ENCODE measurements around the gene TMEM236.

TMEM236 gene

DNA sequence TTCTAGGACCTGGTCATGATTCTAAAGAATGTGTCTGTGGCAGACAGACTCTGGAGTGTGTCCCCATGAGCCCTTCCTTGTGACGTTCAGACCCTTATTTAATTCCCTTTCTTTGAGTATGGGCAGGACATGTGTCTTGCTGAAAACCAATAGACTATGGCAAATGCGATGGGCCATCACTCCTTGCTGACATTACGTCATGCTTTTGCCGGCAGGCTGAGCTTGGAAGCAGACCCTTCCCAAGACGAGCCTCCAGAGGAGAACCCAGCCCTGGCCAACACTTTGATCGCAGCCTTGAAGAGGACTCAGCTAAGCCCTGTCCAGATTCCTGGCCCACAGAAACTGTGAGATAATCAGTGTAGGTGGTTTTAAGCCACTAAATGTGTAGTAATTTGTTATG is 18.4 kb upstream of the TMEM236 start:
- no peak for ATAC-seq
- Mint-ChIP-seq H3K9me3 (no peaks in the 10 kb centered on the region), H3K4me3 (no peak overlapping the region), H3K36me3 (ENCODE audit: low read depth) (no peaks in the 10 kb centered on the region), H3K27me3 (no peaks in the 10 kb centered on the region), H3K27ac (no peak overlapping the region), H3K4me1 (no peaks in the 10 kb centered on the region)
- DNase-seq = no peak

DNA sequence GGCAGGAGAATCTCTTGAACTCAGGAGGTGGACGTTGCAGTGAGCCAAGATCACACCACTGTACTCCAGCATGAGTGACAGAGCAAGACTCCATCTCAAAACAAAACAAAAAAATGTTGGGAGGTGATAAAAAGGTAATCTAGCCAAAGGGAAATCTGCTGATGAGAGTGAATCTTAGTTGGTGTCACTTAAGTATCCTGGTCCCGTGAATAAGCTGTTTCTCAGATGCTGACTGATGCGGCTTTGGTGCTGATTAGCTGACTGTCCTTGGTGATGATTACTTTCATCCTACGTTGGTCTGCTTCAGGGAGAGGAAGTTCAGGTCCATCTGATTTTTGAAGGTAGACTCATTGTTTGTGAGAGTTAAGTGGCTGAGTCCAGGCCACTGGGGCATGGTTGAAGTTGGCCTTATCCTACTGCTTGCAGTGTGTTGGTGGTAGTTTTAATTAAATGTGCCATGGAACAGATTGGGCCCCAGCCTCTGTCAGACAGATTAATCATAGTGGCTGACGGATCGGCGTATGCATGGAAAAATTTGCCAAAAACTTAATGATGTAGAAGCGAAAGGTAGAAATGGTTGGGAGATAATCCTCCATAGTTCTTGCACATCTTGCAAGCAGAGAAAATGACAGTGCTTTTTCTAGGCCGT is 17.4 kb upstream of the TMEM236 start:
- DNase-seq = no peak
- Mint-ChIP-seq H3K4me1 (no peaks in the 10 kb centered on the region), H3K27ac (no peak overlapping the region), H3K27me3 (no peaks in the 10 kb centered on the region), H3K4me3 (no peak overlapping the region), H3K36me3 (ENCODE audit: low read depth) (no peaks in the 10 kb centered on the region), H3K9me3 (no peaks in the 10 kb centered on the region)
- no peak for ATAC-seq

DNA sequence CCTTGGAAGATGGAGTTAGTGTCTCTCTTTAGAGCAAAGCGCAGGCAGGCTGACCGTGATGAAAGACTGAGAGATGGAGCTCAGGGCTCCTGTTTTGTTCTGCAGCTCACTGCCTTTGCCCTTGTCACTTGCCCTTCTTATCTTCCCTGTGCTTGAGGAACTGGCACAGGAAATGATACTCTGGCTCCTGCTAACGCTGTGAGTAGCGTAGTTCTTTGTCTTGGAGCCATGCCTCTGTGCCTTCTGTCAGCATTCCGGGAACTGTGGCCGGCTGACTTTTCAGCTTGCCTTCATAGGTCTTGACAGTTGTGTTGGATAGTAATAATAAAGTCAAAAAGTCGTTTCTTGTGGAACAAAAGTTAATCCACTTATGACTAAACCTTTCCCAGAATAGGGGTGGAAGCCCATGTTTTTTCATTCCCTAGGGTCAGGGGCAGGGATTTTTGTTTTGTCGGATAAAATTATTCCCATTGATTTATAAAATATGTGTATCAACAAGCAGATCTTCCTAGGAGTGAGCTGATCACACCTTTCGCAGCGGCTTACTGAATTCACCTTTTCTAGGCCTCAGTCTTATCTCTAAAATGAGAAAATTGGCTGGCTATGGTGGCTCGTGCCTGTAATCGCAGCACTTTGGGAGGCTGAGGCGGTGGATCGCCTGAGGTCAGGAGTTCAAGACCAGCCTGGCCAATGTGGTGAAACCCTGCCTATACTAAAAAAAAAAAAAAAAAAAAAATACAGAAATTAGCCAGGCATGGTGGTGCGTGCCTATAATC is 16.6 kb upstream of the TMEM236 start:
- Mint-ChIP-seq H3K9me3 (no peaks in the 10 kb centered on the region), H3K36me3 (ENCODE audit: low read depth) (no peaks in the 10 kb centered on the region), H3K27ac (no peak overlapping the region), H3K4me1 (no peaks in the 10 kb centered on the region), H3K4me3 (no peak overlapping the region), H3K27me3 (no peaks in the 10 kb centered on the region)
- DNase-seq (no peak), ATAC-seq (no peak)

DNA sequence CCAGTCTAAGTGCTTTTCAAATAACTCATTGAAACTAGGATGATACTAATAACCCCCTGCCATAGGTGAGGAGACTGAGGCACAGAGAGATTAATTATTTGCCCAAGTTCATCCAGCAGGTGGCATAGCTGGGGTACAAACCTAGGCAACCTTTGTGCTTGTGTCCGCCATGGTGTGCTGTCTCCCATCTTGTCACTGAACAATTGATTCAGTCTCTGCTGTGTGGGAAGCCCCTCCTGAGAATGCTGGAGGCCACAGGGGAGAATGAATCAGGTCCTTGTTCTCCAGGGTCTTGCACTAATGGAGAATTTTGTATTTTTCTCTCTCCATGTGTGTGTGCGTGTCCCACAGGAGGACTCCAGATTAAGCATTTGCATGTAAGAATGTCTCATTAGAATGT is 15.8 kb upstream of the TMEM236 start:
- Mint-ChIP-seq H3K27me3 (no peaks in the 10 kb centered on the region), H3K4me3 (no peak overlapping the region), H3K4me1 (no peaks in the 10 kb centered on the region)

DNA sequence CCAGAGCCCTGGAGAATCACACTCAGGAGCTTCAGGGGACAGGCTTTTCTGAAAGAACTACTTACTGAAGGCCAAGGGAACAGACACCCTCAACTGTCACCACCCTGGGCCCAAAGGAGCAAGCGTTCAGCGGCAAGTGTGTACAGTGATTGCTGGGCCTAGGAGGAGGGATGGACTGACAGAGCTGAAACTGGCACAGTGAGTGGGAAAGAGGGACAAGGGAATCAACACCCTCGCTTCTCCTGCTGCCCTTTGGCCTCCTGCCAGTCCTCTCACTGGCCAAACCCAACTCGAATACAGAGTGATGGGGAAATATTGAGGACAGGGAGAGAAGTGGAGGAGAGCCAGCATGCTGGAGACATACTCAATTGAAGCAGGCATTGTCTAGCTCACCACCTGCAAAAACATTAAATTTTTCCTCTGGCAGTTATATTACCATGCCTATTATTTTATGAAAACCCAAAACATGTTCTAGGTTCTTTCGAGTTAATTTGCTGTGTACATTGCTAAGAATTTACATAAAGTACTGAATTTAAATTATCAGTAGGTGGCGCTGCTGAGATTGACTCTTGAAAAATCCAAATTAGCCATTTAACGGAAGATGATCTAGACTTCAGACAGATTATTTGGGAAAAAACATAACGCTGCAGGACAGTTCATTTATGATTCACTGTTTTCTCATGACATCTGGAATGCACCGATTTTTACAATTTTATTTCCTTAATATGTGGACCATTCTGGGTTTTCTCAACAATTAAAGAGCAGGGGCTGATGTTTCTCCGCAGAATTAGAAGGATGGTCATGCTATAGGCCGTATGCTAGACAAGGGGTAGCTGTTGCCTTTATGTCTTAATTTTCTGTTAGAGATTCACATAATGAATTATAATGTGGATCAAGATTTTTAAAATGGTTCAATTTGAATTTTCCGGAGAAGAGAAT is 14.7 kb upstream of the TMEM236 start:
- H3K4me3 Mint-ChIP-seq = no peak overlapping the region
- H3K4me1 Mint-ChIP-seq = no peaks in the 10 kb centered on the region
- H3K27ac Mint-ChIP-seq = no peak overlapping the region
- H3K27me3 Mint-ChIP-seq = no peaks in the 10 kb centered on the region
- H3K9me3 Mint-ChIP-seq = no peaks in the 10 kb centered on the region
- ATAC-seq = no peak
- no peaks in the 10 kb centered on the region for H3K36me3 Mint-ChIP-seq (ENCODE audit: low read depth)
- DNase-seq = no peak

More for the DNA sequence above, 15.8 kb upstream of the TMEM236 start:
- ATAC-seq (no peak), DNase-seq (no peak)
- Mint-ChIP-seq H3K9me3 (no peaks in the 10 kb centered on the region), H3K27ac (no peak overlapping the region), H3K36me3 (ENCODE audit: low read depth) (no peaks in the 10 kb centered on the region)

DNA sequence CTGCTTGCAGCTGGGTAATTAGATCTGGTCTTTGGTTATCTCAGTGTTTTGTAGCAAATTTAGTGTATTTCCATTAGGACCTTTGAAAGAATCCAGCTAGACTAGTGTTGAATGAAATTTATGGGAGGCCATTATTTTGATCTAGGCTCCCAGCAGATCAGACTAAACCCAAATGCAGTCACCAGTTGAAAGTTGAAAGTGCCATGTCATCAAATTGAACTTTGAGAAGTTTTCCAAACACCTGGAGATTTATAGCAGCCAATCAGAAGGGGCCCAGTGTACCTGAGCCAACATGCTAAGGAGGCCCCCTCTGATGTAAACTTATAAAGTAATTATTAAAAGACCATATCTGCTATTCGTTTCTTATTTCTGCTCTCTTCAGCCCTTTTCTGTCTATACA is 11.3 kb upstream of the TMEM236 start:
- no peaks in the 10 kb centered on the region for H3K4me1 Mint-ChIP-seq
- no peak overlapping the region for H3K27ac Mint-ChIP-seq
- H3K4me3 Mint-ChIP-seq = no peak overlapping the region

DNA sequence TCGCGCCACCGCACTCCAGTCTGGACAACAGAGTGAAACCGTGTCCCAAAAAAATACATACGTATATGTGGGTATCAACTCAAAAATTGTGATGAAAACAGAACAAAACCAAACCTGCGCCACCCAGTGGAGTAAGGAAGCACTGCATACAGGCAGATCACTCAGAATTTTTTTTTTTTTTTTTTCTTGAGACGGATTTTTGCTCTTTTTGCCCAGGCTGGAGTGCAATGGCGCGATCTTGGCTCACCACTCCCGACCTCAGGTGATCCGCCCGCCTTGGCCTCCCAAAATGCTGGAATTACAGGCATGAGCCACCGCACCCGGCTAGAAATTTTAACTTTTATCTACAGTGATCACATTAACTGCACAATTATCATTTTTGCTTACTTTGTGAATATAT is 9.1 kb upstream of the TMEM236 start:
- peak; percentile 73 for DNase-seq
- Mint-ChIP-seq H3K9me3 (no peaks in the 10 kb centered on the region), H3K4me1 (no peaks in the 10 kb centered on the region), H3K27me3 (no peaks in the 10 kb centered on the region), H3K27ac (no peak overlapping the region), H3K4me3 (no peak overlapping the region), H3K36me3 (ENCODE audit: low read depth) (no peaks in the 10 kb centered on the region)
- no peak for ATAC-seq

More for the DNA sequence above, 11.3 kb upstream of the TMEM236 start:
- DNase-seq (no peak), ATAC-seq (no peak)
- Mint-ChIP-seq H3K9me3 (no peaks in the 10 kb centered on the region), H3K27me3 (no peaks in the 10 kb centered on the region), H3K36me3 (ENCODE audit: low read depth) (no peaks in the 10 kb centered on the region)

DNA sequence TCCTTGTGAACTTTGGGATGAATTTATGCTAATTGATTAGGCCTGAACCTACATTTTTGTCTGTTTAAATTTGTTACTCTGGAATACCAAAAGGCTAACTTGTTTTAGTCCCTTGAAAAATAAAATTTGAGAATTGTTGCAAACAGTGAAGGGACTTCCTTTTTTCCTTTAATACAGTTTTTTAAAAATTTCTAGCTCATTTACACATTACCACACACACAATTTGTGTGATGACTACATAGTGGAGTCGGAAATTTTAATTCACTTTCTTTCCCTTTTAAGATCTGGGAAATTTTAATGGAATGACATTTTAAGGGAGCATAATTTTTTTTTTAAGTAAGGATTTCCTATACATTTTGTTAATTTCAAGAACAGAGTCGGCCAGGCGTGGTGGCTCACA is 8.6 kb upstream of the TMEM236 start:
- DNase-seq (no peak), ATAC-seq (no peak)
- no peaks in the 10 kb centered on the region for H3K4me1 Mint-ChIP-seq
- H3K9me3 Mint-ChIP-seq = no peaks in the 10 kb centered on the region
- no peak overlapping the region for H3K27ac Mint-ChIP-seq
- H3K4me3 Mint-ChIP-seq = no peak overlapping the region
- no peaks in the 10 kb centered on the region for H3K27me3 Mint-ChIP-seq
- H3K36me3 Mint-ChIP-seq (ENCODE audit: low read depth) = no peaks in the 10 kb centered on the region

DNA sequence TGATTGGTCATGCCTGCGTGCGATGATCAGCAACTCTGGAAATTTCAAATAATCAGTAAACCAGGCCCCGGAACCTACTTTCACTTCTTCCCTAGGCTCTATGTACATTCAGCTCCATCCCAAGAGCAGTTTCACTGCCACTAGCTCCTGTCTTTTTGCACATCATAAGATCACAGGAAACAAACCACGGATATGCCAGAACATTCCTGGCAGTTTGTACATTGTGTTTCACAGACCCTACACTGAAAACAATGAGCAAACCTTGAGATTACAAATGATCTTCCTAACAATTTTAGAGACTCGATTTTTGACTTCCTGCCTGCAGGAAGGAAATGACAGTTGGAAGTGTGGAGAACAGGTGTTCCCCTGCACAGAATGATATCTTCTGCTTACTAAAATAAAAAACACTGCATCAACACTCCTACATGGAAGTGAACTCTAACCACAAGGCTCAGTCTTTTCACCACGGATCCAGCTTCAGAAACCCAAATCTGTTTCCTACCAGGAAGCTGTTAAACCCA is 7.6 kb upstream of the TMEM236 start:
- DNase-seq (no peak), ATAC-seq (no peak)
- H3K27me3 Mint-ChIP-seq = no peaks in the 10 kb centered on the region
- H3K4me1 Mint-ChIP-seq = no peaks in the 10 kb centered on the region
- no peaks in the 10 kb centered on the region for H3K9me3 Mint-ChIP-seq
- H3K27ac Mint-ChIP-seq = no peak overlapping the region
- no peak overlapping the region for H3K4me3 Mint-ChIP-seq
- H3K36me3 Mint-ChIP-seq (ENCODE audit: low read depth) = no peaks in the 10 kb centered on the region

DNA sequence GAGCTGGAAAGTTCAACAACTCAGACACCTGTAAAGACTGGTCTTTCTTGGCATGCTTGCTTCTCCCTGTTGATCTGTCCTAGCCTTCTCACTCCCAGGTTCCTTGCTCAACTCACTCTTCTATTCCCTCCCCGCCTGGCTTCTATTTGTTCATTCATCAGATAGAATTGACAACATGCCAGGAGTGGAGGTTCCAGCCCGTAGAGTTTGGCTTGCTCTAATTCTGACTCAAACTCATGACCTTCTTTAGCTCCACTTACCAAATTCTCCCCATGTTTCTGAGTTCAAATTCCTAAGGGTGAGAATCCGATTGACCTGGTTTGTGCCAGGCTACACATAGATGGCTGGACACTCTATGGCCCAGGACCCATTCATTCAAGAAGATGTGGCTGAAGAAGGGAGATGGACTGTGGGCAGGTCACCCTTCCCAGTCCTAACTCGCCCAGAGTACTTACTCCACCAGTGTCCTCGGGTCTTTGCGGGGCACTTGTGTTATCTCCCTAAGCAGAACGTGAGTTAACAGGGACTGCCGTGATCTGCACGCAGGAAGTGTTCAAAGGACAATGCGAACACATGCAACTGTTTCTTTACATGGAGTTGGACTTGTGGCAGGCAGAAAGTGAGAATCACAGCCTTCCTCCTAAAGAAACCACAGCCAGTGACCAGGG is 4.0 kb upstream of the TMEM236 start:
- Mint-ChIP-seq H3K9me3 (no peaks in the 10 kb centered on the region), H3K27me3 (no peaks in the 10 kb centered on the region), H3K36me3 (ENCODE audit: low read depth) (no peaks in the 10 kb centered on the region), H3K27ac (no peak overlapping the region), H3K4me3 (no peak overlapping the region), H3K4me1 (no peaks in the 10 kb centered on the region)
- ATAC-seq (no peak), DNase-seq (no peak)

DNA sequence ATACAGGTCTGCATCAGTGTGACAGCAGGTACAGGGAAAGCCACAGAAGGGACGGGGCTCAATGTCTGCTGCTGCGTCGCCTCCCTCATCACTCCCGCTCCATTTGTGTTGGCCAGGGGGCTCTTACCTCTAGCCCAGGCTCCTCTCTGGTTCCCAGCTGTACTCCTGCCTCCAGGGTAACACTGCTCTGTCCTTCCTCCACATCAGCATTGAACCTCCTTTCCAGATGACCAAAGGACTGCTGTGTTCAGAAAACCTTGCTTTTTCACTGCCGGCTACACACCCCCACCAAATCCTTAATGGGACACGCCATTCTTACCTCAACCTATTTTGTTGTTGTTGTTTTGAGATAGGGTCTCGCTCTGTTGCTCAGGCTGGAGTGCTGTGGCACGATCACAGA is 2.1 kb upstream of the TMEM236 start:
- Mint-ChIP-seq H3K36me3 (ENCODE audit: low read depth) (no peaks in the 10 kb centered on the region), H3K9me3 (no peaks in the 10 kb centered on the region)
- ATAC-seq = no peak

DNA sequence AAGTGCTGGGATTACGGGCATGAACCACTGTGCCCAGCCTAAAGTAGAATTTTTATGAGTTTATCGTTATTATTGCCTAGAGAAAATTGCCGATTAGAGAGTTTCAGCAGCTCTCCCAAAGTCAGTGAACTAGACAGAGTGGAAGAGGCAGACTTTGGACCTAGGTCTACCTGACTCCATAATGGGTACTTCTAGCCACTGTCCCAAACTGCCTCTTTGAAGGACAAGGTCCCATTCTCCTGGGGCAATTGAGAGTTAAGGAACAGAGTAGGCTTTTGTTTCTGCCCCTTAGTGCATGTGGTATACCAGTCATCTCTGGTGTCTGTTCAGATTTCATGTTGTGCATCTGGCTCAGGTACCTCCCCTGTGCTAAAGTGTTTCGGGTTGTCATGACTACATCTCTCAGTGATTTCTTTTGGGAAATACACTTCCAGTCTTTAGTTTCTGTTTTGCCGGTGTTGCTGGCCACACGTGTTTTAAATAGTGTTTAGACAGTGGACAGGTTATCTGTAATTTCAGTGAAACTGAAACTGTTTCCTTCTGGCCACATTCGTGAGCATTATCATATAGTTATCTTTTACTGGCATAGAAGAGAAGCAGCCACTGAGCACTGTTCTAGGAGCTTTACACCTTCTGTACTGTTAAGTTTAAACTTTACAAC is 4.7 kb downstream of the TMEM236 start:
- DNase-seq = no peak
- peak; percentile 59 for ATAC-seq

More for the DNA sequence above, 2.1 kb upstream of the TMEM236 start:
- H3K27ac Mint-ChIP-seq = no peak overlapping the region
- no peak for DNase-seq
- no peaks in the 10 kb centered on the region for H3K4me1 Mint-ChIP-seq
- H3K4me3 Mint-ChIP-seq = no peak overlapping the region
- H3K27me3 Mint-ChIP-seq = no peaks in the 10 kb centered on the region

DNA sequence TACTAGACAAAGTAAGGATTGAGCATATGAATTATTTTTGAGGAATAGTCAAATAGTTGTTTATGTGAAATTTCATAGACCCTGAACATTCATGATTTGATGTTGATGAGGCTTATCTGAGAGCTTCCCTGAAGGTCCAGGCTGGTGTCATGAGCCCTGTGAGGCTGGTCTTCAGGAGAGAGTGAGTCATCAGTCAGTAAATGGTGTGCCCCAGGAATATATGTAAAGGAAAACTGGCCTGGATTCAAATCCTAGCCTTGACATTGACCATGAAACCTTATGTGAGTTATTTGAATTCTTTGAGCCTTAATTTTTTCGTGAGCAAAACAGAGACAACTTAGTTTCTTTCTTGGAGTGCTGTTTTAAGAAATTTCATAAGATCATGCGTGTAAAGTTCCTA is 6.2 kb downstream of the TMEM236 start:
- DNase-seq (no peak), ATAC-seq (no peak)
- Mint-ChIP-seq H3K27ac (no peak overlapping the region), H3K9me3 (no peaks in the 10 kb centered on the region), H3K27me3 (no peaks in the 10 kb centered on the region), H3K36me3 (ENCODE audit: low read depth) (no peaks in the 10 kb centered on the region), H3K4me3 (no peak overlapping the region), H3K4me1 (peaks cover 7% of the 10 kb centered on the region)

More for the DNA sequence above, 4.7 kb downstream of the TMEM236 start:
- no peak overlapping the region for H3K4me3 Mint-ChIP-seq
- no peaks in the 10 kb centered on the region for H3K36me3 Mint-ChIP-seq (ENCODE audit: low read depth)
- peaks cover 7% of the 10 kb centered on the region for H3K4me1 Mint-ChIP-seq
- H3K9me3 Mint-ChIP-seq = no peaks in the 10 kb centered on the region
- no peak overlapping the region for H3K27ac Mint-ChIP-seq
- no peaks in the 10 kb centered on the region for H3K27me3 Mint-ChIP-seq

DNA sequence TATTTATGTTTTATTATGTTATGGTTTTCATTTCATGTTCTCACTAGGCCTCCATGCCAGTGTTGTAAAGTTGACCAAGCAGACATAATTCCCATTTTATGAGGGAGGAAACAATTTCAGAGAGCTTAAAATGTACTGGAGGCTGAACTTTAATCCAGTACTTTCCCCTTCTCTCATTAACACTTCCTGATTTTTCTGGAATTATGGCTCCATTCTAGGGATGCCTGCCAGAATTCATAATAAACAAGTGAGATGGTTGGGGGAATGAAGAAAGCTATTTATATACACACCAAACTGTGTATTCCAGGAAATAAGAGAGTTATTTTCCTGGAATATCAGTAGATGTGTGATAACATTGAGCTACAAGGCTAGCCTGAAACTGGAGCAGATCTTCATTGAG is 6.9 kb downstream of the TMEM236 start:
- Mint-ChIP-seq H3K4me1 (peaks cover 7% of the 10 kb centered on the region), H3K27ac (no peak overlapping the region), H3K4me3 (no peak overlapping the region), H3K27me3 (peaks cover 1% of the 10 kb centered on the region), H3K9me3 (no peaks in the 10 kb centered on the region), H3K36me3 (ENCODE audit: low read depth) (no peaks in the 10 kb centered on the region)
- DNase-seq (no peak), ATAC-seq (no peak)

Measured in activated naive CD8-positive, alpha-beta T cell treated with anti-CD3 and anti-CD28 coated beads, Interleukin-2, amount 50 U/mL, for 24 hours (primary cell).